Islet of Langerhans (tissue), 1 donor: ENCODE results near the gene SPDYE6.
"Not testable (repeated sequence)": the region's sequence is repeated elsewhere in the genome, so short reads cannot be mapped to it uniquely, and the experiment has no call there.

Source experiments
- FAIRE-seq: peaks from one replicate; lab custom pipeline; 2011; peaks lifted over from hg19 to GRCh38; lab: Jason Lieb, UNC

Gene SPDYE6

GRCh38 chr7:102317231-102318059, 38.8 kb downstream of the SPDYE6 start:
- FAIRE-seq = no peak

GRCh38 chr7:102313997-102314780, 42.1 kb downstream of the SPDYE6 start:
- FAIRE-seq = no peak

- FAIRE-seq = no peak
These were observed 43.9 kb downstream of the SPDYE6 start for GRCh38 chr7:102312317-102312716.

- no peak for FAIRE-seq
These were observed 45.8 kb downstream of the SPDYE6 start for GRCh38 chr7:102310414-102310815.

GRCh38 chr7:102306916-102307677, 49.1 kb downstream of the SPDYE6 start:
- no peak for FAIRE-seq

GRCh38 chr7:102305414-102306268, 50.6 kb downstream of the SPDYE6 start:
- no peak for FAIRE-seq

- FAIRE-seq = no peak
These were observed 51.6 kb downstream of the SPDYE6 start for GRCh38 chr7:102304668-102305067.

GRCh38 chr7:102303669-102304422, 52.4 kb downstream of the SPDYE6 start:
- no peak for FAIRE-seq

- no peak for FAIRE-seq
These were observed 54.2 kb downstream of the SPDYE6 start for GRCh38 chr7:102302025-102302424.

GRCh38 chr7:102301367-102301766, 54.9 kb downstream of the SPDYE6 start:
- not testable (repeated sequence) for FAIRE-seq

- FAIRE-seq = no peak
These were observed 55.5 kb downstream of the SPDYE6 start for GRCh38 chr7:102300643-102301221.

- FAIRE-seq = no peak
These were observed 58.6 kb downstream of the SPDYE6 start for GRCh38 chr7:102297487-102298218.

- FAIRE-seq = no peak
These were observed 59.7 kb downstream of the SPDYE6 start for GRCh38 chr7:102296514-102296913.

- FAIRE-seq = no peak
These were observed 60.1 kb downstream of the SPDYE6 start for GRCh38 chr7:102296179-102296438.
